Right lung (tissue), 5 donors: ENCODE data around the gene NBL1. TPM values are rescaled to one million over a fixed set of nuclear protein-coding genes. Genes with fewer than 3 reads are reported as not detected.
"Not testable (repeated sequence)": the region's sequence is repeated elsewhere in the genome, so short reads cannot be mapped to it uniquely, and the experiment has no call there.

Experiments used
- DNase-seq, 2 donors: peaks; one replicate each; pipeline ENCODE4 v3.0.0-alpha.2; 2013
- polyA plus RNA-seq, 5 donors: library from polyadenylated mRNA; unstranded; fragments of 120-200 nt; gene quantifications; one replicate each; pipeline versions ENCODE4 v1.2.1 to v1.2.3, GENCODE V29; 2013; ENCODE audit warnings: inconsistent platforms in 1 of 5, low replicate concordance in 1 of 5; ENCODE audit not compliant: insufficient read length in 5 of 5, insufficient read depth in 1 of 5

The NBL1 gene
- polyA plus RNA-seq, 5 donors = 62.9 to 103 (median 92.8) TPM

GRCh38 chr1:19619697-19620384 lies 24.3 kb upstream of the NBL1 start:
- no peak for DNase-seq

- no peak for DNase-seq
Observed at GRCh38 chr1:19620786-19621185, 23.3 kb upstream of the NBL1 start.

GRCh38 chr1:19621274-19621950 lies 22.7 kb upstream of the NBL1 start:
- no peak for DNase-seq

GRCh38 chr1:19622204-19622603 lies 21.9 kb upstream of the NBL1 start:
- DNase-seq = no peak

GRCh38 chr1:19623523-19623922 lies 20.6 kb upstream of the NBL1 start:
- no peak for DNase-seq

GRCh38 chr1:19625291-19625937 lies 18.7 kb upstream of the NBL1 start:
- DNase-seq = no peak

- no peak for DNase-seq
Observed at GRCh38 chr1:19628879-19629278, 15.2 kb upstream of the NBL1 start.

- no peak for DNase-seq
Observed at GRCh38 chr1:19629357-19629756, 14.8 kb upstream of the NBL1 start.

- DNase-seq = not testable (repeated sequence)
Observed at GRCh38 chr1:19630192-19630591, 13.9 kb upstream of the NBL1 start.

- no peak for DNase-seq
Observed at GRCh38 chr1:19630720-19631395, 13.3 kb upstream of the NBL1 start.

- no peak for DNase-seq
Observed at GRCh38 chr1:19632211-19632610, 11.9 kb upstream of the NBL1 start.

GRCh38 chr1:19633106-19633505 lies 11.0 kb upstream of the NBL1 start:
- no peak for DNase-seq

- not testable (repeated sequence) for DNase-seq
Observed at GRCh38 chr1:19635064-19635463, 9.0 kb upstream of the NBL1 start.

- DNase-seq = no peak
Observed at GRCh38 chr1:19635646-19636045, 8.5 kb upstream of the NBL1 start.

- no peak for DNase-seq
Observed at GRCh38 chr1:19636065-19636464, 8.0 kb upstream of the NBL1 start.

GRCh38 chr1:19636749-19637148 lies 7.4 kb upstream of the NBL1 start:
- DNase-seq = not testable (repeated sequence)

GRCh38 chr1:19637606-19638005 lies 6.5 kb upstream of the NBL1 start:
- no peak for DNase-seq

GRCh38 chr1:19639228-19639627 lies 4.9 kb upstream of the NBL1 start:
- DNase-seq = not testable (repeated sequence)

GRCh38 chr1:19639999-19640362 lies 4.1 kb upstream of the NBL1 start:
- no peak for DNase-seq

- DNase-seq = no peak
Observed at GRCh38 chr1:19640363-19641316, 3.5 kb upstream of the NBL1 start.

GRCh38 chr1:19643121-19643520 lies 990 bp upstream of the NBL1 start:
- DNase-seq = no peak

GRCh38 chr1:19644395-19644680 lies 227 bp downstream of the NBL1 start:
- DNase-seq = no peak
